SKM-1 treated with dmso at 0.1 percent for 144 hours (cell line): ENCODE data around the gene CAMP.
"Not testable (repeated sequence)": the region's sequence is repeated elsewhere in the genome, so short reads cannot be mapped to it uniquely, and the experiment has no call there.

Source experiments
- DNase-seq: peaks from one replicate; lab custom pipeline; 2025; ENCODE audit not compliant: unreplicated experiment; lab: John Stamatoyannopoulos, UW

The CAMP gene

GRCh38 chr3:48222616-48223513 lies at the start of gene CAMP:
Gene CAMP, plus strand, starts transcription at chr3:48223495. Its CDS starts 17 bp downstream, at chr3:48223512.
- peak; percentile 98 for DNase-seq

- DNase-seq, result no peak
Measured at GRCh38 chr3:48178072-48178471, 45.2 kb upstream of the CAMP start.

GRCh38 chr3:48180021-48180420 lies 43.3 kb upstream of the CAMP start:
- no peak for DNase-seq

- no peak for DNase-seq
Measured at GRCh38 chr3:48180531-48181253, 42.6 kb upstream of the CAMP start.

GRCh38 chr3:48184299-48184698 lies 39.0 kb upstream of the CAMP start:
- DNase-seq, result no peak

GRCh38 chr3:48185129-48185528 lies 38.2 kb upstream of the CAMP start:
- DNase-seq, result no peak

GRCh38 chr3:48186631-48187300 lies 36.5 kb upstream of the CAMP start:
- DNase-seq, result no peak

- DNase-seq, result no peak
Measured at GRCh38 chr3:48187301-48187578, 36.1 kb upstream of the CAMP start.

- no peak for DNase-seq
Measured at GRCh38 chr3:48187579-48188265, 35.6 kb upstream of the CAMP start.

GRCh38 chr3:48188266-48189201 lies 34.8 kb upstream of the CAMP start, which contains the start of gene CDC25A:
Gene CDC25A, minus strand, starts transcription at chr3:48188417. Its CDS starts 470 bp downstream, at chr3:48187947.
- peak; percentile 100 for DNase-seq

GRCh38 chr3:48189321-48189720 lies 34.0 kb upstream of the CAMP start:
- DNase-seq, result no peak

- DNase-seq, result no peak
Measured at GRCh38 chr3:48190911-48191310, 32.4 kb upstream of the CAMP start.

GRCh38 chr3:48194446-48195071 lies 28.7 kb upstream of the CAMP start:
- peak; percentile 57 for DNase-seq

- DNase-seq, result no peak
Measured at GRCh38 chr3:48196611-48197010, 26.7 kb upstream of the CAMP start.

- DNase-seq, result no peak
Measured at GRCh38 chr3:48199117-48199516, 24.2 kb upstream of the CAMP start.

- no peak for DNase-seq
Measured at GRCh38 chr3:48202632-48203031, 20.7 kb upstream of the CAMP start.

GRCh38 chr3:48208076-48208475 lies 15.2 kb upstream of the CAMP start:
- no peak for DNase-seq

- DNase-seq, result no peak
Measured at GRCh38 chr3:48209445-48209844, 13.8 kb upstream of the CAMP start.

- DNase-seq, result not testable (repeated sequence)
Measured at GRCh38 chr3:48210534-48210933, 12.8 kb upstream of the CAMP start.

- DNase-seq, result not testable (repeated sequence)
Measured at GRCh38 chr3:48211776-48212175, 11.5 kb upstream of the CAMP start.
